Activated T-helper 1 cell treated with anti-CD3 and anti-CD28 coated beads, Interleukin-12 subunit alpha, Interleukin-12 subunit beta, Interleukin-2, Interleukin-4 antibody, amounts not matched to agents 30 ng/mL and 10 ng/mL and 1 ng/mL, durations not matched to agents 14 hours and 24 hours and 36 hours (primary cell): ENCODE data around the gene SLC25A48. TPM values are rescaled to one million over a fixed set of nuclear protein-coding genes. Genes with fewer than 3 reads are reported as not detected.
"Not testable (repeated sequence)": the region's sequence is repeated elsewhere in the genome, so short reads cannot be mapped to it uniquely, and the experiment has no call there.

Source experiments
- DNase-seq: peaks from one replicate; pipeline ENCODE4 v3.0.0; 2021; ENCODE audit warnings: low spot score
- H3K27ac Mint-ChIP-seq: one replicate; pipeline ENCODE4 v1.8.0; 2021; ENCODE audit warnings: mild to moderate bottlenecking, mixed read lengths
- H3K27me3 Mint-ChIP-seq: one replicate; pipeline ENCODE4 v1.8.0; 2022; ENCODE audit warnings: mild to moderate bottlenecking, moderate library complexity, mixed read lengths; ENCODE audit not compliant: insufficient read depth
- H3K36me3 Mint-ChIP-seq: one replicate; pipeline ENCODE4 v1.8.0; 2021; ENCODE audit warnings: low read depth, mixed read lengths
- H3K4me1 Mint-ChIP-seq: one replicate; pipeline ENCODE4 v1.8.0; 2021; ENCODE audit warnings: low read depth, mixed read lengths
- H3K4me3 Mint-ChIP-seq: one replicate; pipeline ENCODE4 v1.8.0; 2021; ENCODE audit warnings: mild to moderate bottlenecking, moderate library complexity, mixed read lengths
- H3K9me3 Mint-ChIP-seq: one replicate; pipeline ENCODE4 v1.8.0; 2021; ENCODE audit warnings: mixed read lengths
- intact Hi-C: fragments of 100-400 bp; cut with micrococcal nuclease; formaldehyde crosslinking; loops from one replicate; pipeline ENCODE4 v1.15.1; 2024
- total RNA-seq: library from RNA; stranded (reverse); gene quantifications from 2 replicates; pipeline ENCODE4 v1.2.3, GENCODE V29; 2022

The SLC25A48 gene
- total RNA-seq, 1 donor from 2014 or later: not detected

GRCh38 chr5:135851186-135851914, 16.9 kb downstream of the SLC25A48 start:
- H3K27me3 Mint-ChIP-seq: peaks cover 2% of the 10 kb centered on the region
- H3K4me1 Mint-ChIP-seq: no peaks in the 10 kb centered on the region
- intact Hi-C loops: no loop called here
- H3K27ac Mint-ChIP-seq: no peak overlapping the region
- no peak for DNase-seq
- H3K4me3 Mint-ChIP-seq: no peak overlapping the region
- no peaks in the 10 kb centered on the region for H3K9me3 Mint-ChIP-seq
- H3K36me3 Mint-ChIP-seq: no peaks in the 10 kb centered on the region

DNA sequence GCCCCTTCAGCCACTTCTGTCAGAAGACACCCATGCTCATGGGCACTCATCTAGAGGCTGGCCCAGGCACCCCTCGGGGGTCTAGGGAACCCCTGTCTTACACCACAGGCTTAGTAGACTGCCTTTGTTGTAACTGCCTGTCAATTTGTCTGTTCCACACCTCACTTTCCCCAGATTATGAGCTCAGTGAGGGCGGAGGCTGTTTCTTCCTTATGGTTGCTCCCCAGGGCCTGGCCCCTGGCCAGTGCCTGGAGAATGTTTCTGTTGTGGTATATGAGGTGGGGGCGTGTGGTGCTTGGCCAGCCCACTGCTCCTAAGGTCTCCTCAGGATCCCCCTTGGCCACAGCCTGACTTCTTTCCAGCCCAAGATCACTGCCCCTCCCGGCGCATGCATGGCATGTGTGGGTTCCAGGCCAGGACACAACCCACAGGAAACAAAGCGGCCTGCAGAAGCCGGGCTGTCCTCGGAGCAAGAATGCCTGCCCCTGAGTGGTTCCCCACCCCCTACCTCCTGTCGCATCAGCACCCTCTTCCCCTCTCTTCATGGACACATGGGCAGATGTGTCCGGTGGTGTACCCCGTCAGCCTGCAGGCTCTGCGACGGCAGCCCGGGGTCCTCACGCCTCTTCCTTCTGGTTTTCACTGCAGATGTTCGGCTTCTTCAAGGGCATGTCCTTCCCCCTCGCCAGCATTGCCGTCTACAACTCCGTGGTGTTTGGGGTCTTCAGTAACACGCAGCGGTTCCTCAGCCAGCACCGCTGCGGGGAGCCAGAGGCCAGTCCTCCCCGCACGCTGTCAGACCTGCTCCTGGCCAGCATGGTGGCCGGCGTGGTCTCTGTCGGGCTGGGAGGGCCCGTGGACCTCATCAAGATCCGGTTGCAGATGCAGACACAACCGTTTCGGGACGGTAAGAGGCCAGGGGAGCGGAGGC, 17.7 kb downstream of the SLC25A48 start:
- DNase-seq: no peak
- Mint-ChIP-seq H3K36me3 (no peaks in the 10 kb centered on the region), H3K4me1 (no peaks in the 10 kb centered on the region), H3K27me3 (peaks cover 2% of the 10 kb centered on the region), H3K27ac (no peak overlapping the region), H3K9me3 (no peaks in the 10 kb centered on the region), H3K4me3 (no peak overlapping the region)
- intact Hi-C loops: no loop called here

GRCh38 chr5:135857630-135858311, 23.3 kb downstream of the SLC25A48 start:
- intact Hi-C loops: no loop called here
- Mint-ChIP-seq H3K27me3 (no peaks in the 10 kb centered on the region), H3K4me1 (no peaks in the 10 kb centered on the region), H3K4me3 (no peak overlapping the region), H3K36me3 (no peaks in the 10 kb centered on the region), H3K27ac (no peak overlapping the region), H3K9me3 (no peaks in the 10 kb centered on the region)
- no peak for DNase-seq

DNA sequence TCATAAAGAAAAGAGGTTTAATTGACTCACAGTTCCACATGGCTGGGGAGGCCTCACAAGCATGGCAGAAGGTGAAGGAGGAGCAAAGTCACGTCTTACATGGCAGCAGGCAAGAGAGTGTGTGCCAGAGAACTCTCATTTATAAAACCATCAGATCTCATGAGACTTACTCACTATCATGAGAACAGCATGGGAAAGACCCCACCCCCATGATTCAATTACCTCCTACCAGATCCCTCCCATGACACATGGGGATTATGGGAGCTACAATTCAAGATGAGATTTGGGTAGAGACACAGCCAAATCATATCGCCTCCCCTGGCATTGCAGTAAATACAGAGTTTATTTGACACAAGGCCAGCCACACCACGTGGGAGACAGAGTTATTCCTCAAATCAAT, 24.7 kb downstream of the SLC25A48 start:
- intact Hi-C loops, DNase-seq, H3K36me3 Mint-ChIP-seq, H3K27ac Mint-ChIP-seq, H3K4me1 Mint-ChIP-seq, H3K4me3 Mint-ChIP-seq, H3K27me3 Mint-ChIP-seq, H3K9me3 Mint-ChIP-seq: not testable (repeated sequence)

DNA sequence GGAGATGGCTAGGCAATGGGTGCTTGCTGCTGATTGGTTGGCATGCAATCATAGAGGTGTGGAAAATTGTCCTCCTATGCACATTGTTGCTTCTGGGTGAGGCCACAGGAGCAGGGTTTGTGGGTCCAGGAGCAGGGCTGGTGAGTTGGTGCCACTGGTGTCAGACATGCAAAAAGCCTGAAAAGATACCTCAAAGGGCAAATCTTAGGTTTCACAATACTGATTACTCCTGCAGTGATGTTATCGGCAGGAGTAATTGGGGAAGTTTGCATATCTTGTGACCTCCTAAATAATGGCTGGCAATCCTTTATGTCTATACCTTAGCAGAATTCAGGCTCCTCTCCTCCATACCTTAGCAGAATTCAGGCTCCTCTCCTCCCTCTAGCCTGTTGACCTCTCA, 25.2 kb downstream of the SLC25A48 start:
- H3K4me1 Mint-ChIP-seq: no peaks in the 10 kb centered on the region
- H3K4me3 Mint-ChIP-seq: no peak overlapping the region
- H3K27ac Mint-ChIP-seq: no peak overlapping the region
- no peaks in the 10 kb centered on the region for H3K27me3 Mint-ChIP-seq
- H3K36me3 Mint-ChIP-seq: no peaks in the 10 kb centered on the region
- H3K9me3 Mint-ChIP-seq: no peaks in the 10 kb centered on the region
- no peak for DNase-seq
- intact Hi-C loops: no loop called here

DNA sequence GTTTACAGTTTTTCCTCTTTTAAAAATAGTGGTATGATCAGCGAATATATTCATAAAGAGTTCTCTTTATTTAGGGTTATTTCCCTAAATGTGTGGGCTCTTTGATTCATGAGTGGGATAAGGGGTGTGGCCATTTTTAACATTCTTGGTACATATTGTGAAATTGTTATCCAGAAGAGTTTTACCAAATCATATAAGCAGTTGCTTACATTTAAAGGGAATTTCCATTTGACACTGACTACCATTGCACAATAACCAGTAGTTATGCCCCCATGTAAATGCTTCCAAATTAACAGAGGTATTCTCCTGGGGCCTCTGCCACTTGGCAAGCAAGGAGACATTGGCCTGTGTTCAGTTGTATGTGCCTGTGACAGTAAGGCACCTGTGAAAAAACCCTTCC, 27.2 kb downstream of the SLC25A48 start:
- no peak overlapping the region for H3K4me3 Mint-ChIP-seq
- no peaks in the 10 kb centered on the region for H3K4me1 Mint-ChIP-seq
- DNase-seq: no peak
- H3K27ac Mint-ChIP-seq: no peak overlapping the region
- intact Hi-C loops: no loop called here
- H3K27me3 Mint-ChIP-seq: no peaks in the 10 kb centered on the region
- H3K36me3 Mint-ChIP-seq: no peaks in the 10 kb centered on the region
- no peaks in the 10 kb centered on the region for H3K9me3 Mint-ChIP-seq

- Mint-ChIP-seq H3K4me1 (no peaks in the 10 kb centered on the region), H3K36me3 (no peaks in the 10 kb centered on the region), H3K4me3 (no peak overlapping the region), H3K27ac (no peak overlapping the region), H3K27me3 (no peaks in the 10 kb centered on the region), H3K9me3 (no peaks in the 10 kb centered on the region)
- intact Hi-C loops: no loop called here
- no peak for DNase-seq
Observed at GRCh38 chr5:135862086-135862485, 27.6 kb downstream of the SLC25A48 start.

- H3K36me3 Mint-ChIP-seq: no peaks in the 10 kb centered on the region
- DNase-seq: no peak
- H3K27me3 Mint-ChIP-seq: no peaks in the 10 kb centered on the region
- H3K9me3 Mint-ChIP-seq: no peaks in the 10 kb centered on the region
- intact Hi-C loops: no loop called here
- H3K4me1 Mint-ChIP-seq: no peaks in the 10 kb centered on the region
- no peak overlapping the region for H3K4me3 Mint-ChIP-seq
- H3K27ac Mint-ChIP-seq: no peak overlapping the region
Observed at GRCh38 chr5:135862744-135863143, 28.3 kb downstream of the SLC25A48 start.

GRCh38 chr5:135864503-135865435, 30.3 kb downstream of the SLC25A48 start:
- H3K4me1 Mint-ChIP-seq: no peaks in the 10 kb centered on the region
- intact Hi-C loops: no loop called here
- no peak overlapping the region for H3K4me3 Mint-ChIP-seq
- H3K36me3 Mint-ChIP-seq: no peaks in the 10 kb centered on the region
- no peaks in the 10 kb centered on the region for H3K9me3 Mint-ChIP-seq
- no peak for DNase-seq
- no peak overlapping the region for H3K27ac Mint-ChIP-seq
- H3K27me3 Mint-ChIP-seq: no peaks in the 10 kb centered on the region

- no peaks in the 10 kb centered on the region for H3K9me3 Mint-ChIP-seq
- H3K27ac Mint-ChIP-seq: no peak overlapping the region
- no peaks in the 10 kb centered on the region for H3K36me3 Mint-ChIP-seq
- H3K27me3 Mint-ChIP-seq: no peaks in the 10 kb centered on the region
- H3K4me3 Mint-ChIP-seq: no peak overlapping the region
- H3K4me1 Mint-ChIP-seq: no peaks in the 10 kb centered on the region
- no peak for DNase-seq
- intact Hi-C loops: no loop called here
Observed at GRCh38 chr5:135866016-135866415, 31.6 kb downstream of the SLC25A48 start.

DNA sequence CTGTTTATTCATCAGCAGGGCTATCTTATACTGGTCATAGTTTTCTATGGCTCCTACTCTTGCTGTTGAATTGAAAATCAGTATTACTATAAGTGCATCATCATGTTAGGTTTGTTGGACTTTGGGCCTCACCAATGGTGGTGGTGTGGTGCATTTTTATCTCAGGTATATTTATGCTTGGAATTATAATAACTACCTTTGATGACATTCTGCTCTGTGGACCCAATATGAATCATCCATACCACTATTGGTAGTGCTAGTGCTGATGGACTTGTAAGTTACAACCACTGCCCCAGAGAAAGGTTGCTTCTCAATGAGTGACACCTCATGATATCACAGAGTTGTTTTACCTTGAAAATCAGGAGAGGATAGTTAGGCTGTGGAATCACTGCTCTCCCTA, 33.1 kb downstream of the SLC25A48 start:
- Mint-ChIP-seq H3K27me3 (no peaks in the 10 kb centered on the region), H3K27ac (no peak overlapping the region), H3K36me3 (no peaks in the 10 kb centered on the region), H3K9me3 (no peaks in the 10 kb centered on the region), H3K4me3 (no peak overlapping the region), H3K4me1 (no peaks in the 10 kb centered on the region)
- intact Hi-C loops: no loop called here
- DNase-seq: no peak

DNA sequence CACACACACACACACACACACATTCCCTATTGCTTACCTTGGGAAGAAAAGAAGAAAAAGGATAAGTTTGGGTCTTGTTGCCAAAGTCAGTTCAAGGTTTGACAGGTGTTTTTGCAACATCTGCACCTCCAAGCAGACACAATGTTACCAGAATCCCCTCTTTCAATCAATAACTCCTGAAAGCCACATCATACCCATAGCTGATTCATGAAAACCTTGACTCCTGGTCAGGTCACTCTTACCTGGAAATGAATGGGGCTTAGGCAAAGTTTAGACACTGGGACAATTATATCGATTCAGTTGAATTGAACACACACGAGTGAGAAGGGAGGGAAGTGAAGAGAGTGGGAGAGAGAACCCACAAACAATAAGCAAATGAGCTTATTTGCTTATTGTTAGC, 34.2 kb downstream of the SLC25A48 start:
- H3K4me1 Mint-ChIP-seq: no peaks in the 10 kb centered on the region
- no peaks in the 10 kb centered on the region for H3K27me3 Mint-ChIP-seq
- H3K27ac Mint-ChIP-seq: no peak overlapping the region
- DNase-seq: no peak
- no peak overlapping the region for H3K4me3 Mint-ChIP-seq
- no peaks in the 10 kb centered on the region for H3K36me3 Mint-ChIP-seq
- no peaks in the 10 kb centered on the region for H3K9me3 Mint-ChIP-seq
- intact Hi-C loops: no loop called here
